Mesenchymal stem cell (in vitro differentiated cells and primary cell): Measurements from ENCODE around the gene ELF3.

Experiments
- DNase-seq: peaks from one replicate; pipeline ENCODE4 v3.0.0-alpha.2; 2013
- H2AFZ ChIP-seq: one replicate; pipeline ENCODE4 v1.6.1; 2013; ENCODE audit warnings: low read depth, mild to moderate bottlenecking, control low read depth, inconsistent platforms, low read length, moderate library complexity
- H2AK5ac ChIP-seq: 2 replicates; pipeline ENCODE4 v1.6.1; 2013; ENCODE audit warnings: low read length, moderate library complexity, mild to moderate bottlenecking, inconsistent platforms; ENCODE audit not compliant: severe bottlenecking
- H2BK120ac ChIP-seq: one replicate; pipeline ENCODE4 v1.6.1; 2013; ENCODE audit warnings: low read depth, mild to moderate bottlenecking, inconsistent platforms, low read length, moderate library complexity
- H2BK12ac ChIP-seq, 2 experiments: one replicate each; pipeline ENCODE4 v1.6.1; 2013; ENCODE audit warnings: inconsistent platforms in 2 of 2, low read length in 2 of 2, mild to moderate bottlenecking in 2 of 2, moderate library complexity in 2 of 2, control low read depth in 1 of 2
- H2BK15ac ChIP-seq: one replicate; pipeline ENCODE4 v1.6.1; 2013; ENCODE audit warnings: mild to moderate bottlenecking, low read depth, inconsistent platforms; ENCODE audit not compliant: poor library complexity, severe bottlenecking
- H2BK5ac ChIP-seq: 2 replicates; pipeline ENCODE4 v1.6.1; 2013; ENCODE audit warnings: low read depth, mild to moderate bottlenecking, low read length, control low read depth, inconsistent platforms; ENCODE audit not compliant: poor library complexity, severe bottlenecking
- H3K14ac ChIP-seq, 2 experiments: one replicate each; pipeline ENCODE4 v1.6.1; 2013; ENCODE audit warnings: inconsistent platforms in 2 of 2, low read length in 2 of 2, control low read depth in 1 of 2, mild to moderate bottlenecking in 1 of 2, moderate library complexity in 1 of 2
- H3K18ac ChIP-seq, 2 experiments: one replicate each; pipeline ENCODE4 v1.6.1; 2013; ENCODE audit warnings: inconsistent platforms in 2 of 2, low read length in 2 of 2, control low read depth in 1 of 2, low read depth in 1 of 2, mild to moderate bottlenecking in 1 of 2
- H3K23ac ChIP-seq, 2 experiments: one replicate each; pipeline ENCODE4 v1.6.1; 2013; ENCODE audit warnings: inconsistent platforms in 2 of 2, low read length in 2 of 2, mild to moderate bottlenecking in 2 of 2, moderate library complexity in 2 of 2, control low read depth in 1 of 2
- H3K27ac ChIP-seq: 2 replicates; pipeline ENCODE4 v1.5.1; 2013; ENCODE audit warnings: mild to moderate bottlenecking, moderate library complexity, low read length, control low read depth, inconsistent platforms; ENCODE audit not compliant: poor library complexity, severe bottlenecking
- H3K27me3 ChIP-seq, 2 experiments: 2 replicates each; pipeline versions ENCODE4 v1.6.1 to v1.7.0; 2013; ENCODE audit warnings: low read length in 2 of 2, mild to moderate bottlenecking in 2 of 2, moderate library complexity in 2 of 2, control low read depth in 1 of 2, inconsistent platforms in 1 of 2; ENCODE audit not compliant: control insufficient read depth in 1 of 2, insufficient read depth in 1 of 2
- H3K36me3 ChIP-seq, 2 experiments: 2 replicates each; pipeline versions ENCODE4 v1.6.1 to v1.7.0; 2013; ENCODE audit warnings: low read length in 2 of 2, control low read depth in 1 of 2, inconsistent platforms in 1 of 2, low read depth in 1 of 2, mild to moderate bottlenecking in 1 of 2; ENCODE audit not compliant: insufficient read depth in 2 of 2, control insufficient read depth in 1 of 2
- H3K4ac ChIP-seq, 2 experiments: one replicate each; pipeline ENCODE4 v1.6.1; 2013; ENCODE audit warnings: inconsistent platforms in 2 of 2, low read length in 2 of 2, mild to moderate bottlenecking in 2 of 2, moderate library complexity in 2 of 2, control low read depth in 1 of 2, low read depth in 1 of 2
- H3K4me1 ChIP-seq: 2 replicates; pipeline ENCODE4 v1.6.1; 2013; ENCODE audit warnings: low read depth, low read length, control low read depth; ENCODE audit not compliant: control insufficient read depth, insufficient read depth
- H3K4me2 ChIP-seq: 2 replicates; pipeline ENCODE4 v1.6.1; 2013; ENCODE audit warnings: low read length, mild to moderate bottlenecking, inconsistent platforms; ENCODE audit not compliant: poor library complexity, severe bottlenecking
- H3K4me3 ChIP-seq, 2 experiments: 2 replicates each; pipeline versions ENCODE4 v1.5.1 to v1.7.0; 2013; ENCODE audit warnings: low read length in 2 of 2, mild to moderate bottlenecking in 2 of 2, control low read depth in 1 of 2, low read depth in 1 of 2; ENCODE audit not compliant: insufficient read depth in 1 of 2
- H3K79me1 ChIP-seq: replicated peaks from 2 replicates; pipeline ENCODE4 v1.6.1; 2013; ENCODE audit warnings: mild to moderate bottlenecking, control low read depth, low read length, inconsistent platforms; ENCODE audit not compliant: poor library complexity, severe bottlenecking
- H3K9ac ChIP-seq: 2 replicates; pipeline ENCODE4 v1.7.0; 2013; ENCODE audit warnings: mild to moderate bottlenecking, low read length, moderate library complexity
- H3K9me3 ChIP-seq: 2 replicates; pipeline ENCODE4 v1.7.0; 2013; ENCODE audit warnings: mild to moderate bottlenecking, low read length; ENCODE audit not compliant: control insufficient read depth
- H4K8ac ChIP-seq: one replicate; pipeline ENCODE4 v1.6.1; 2013; ENCODE audit warnings: inconsistent platforms, mild to moderate bottlenecking, low read length, moderate library complexity
- H4K91ac ChIP-seq: one replicate; pipeline ENCODE4 v1.6.1; 2013; ENCODE audit warnings: mild to moderate bottlenecking, low read length, inconsistent platforms
- WGBS: methylation state at CpG from one replicate; pipeline ENCODE4 v1.1.7; 2013; ENCODE audit warnings: mixed read lengths; 5-methylcytosine and 5-hydroxymethylcytosine counted together

Gene ELF3

GRCh38 chr1:201988601-201989000 is 21.8 kb upstream of the ELF3 start:
- Histone ChIP-seq H2BK120ac (no peak overlapping the region), H3K27me3 (no peaks in the 10 kb centered on the region), H2AK5ac (no peak overlapping the region), H3K36me3 (peaks cover 28 to 47% of the 10 kb centered on the region in 2 experiments), H2AFZ (no peak overlapping the region), H3K18ac (no peak overlapping the region), H3K4me2 (no peak overlapping the region), H3K4me1 (peaks cover 13% of the 10 kb centered on the region), H2BK12ac (no peak overlapping the region), H3K14ac (no peak overlapping the region), H2BK5ac (no peak overlapping the region), H4K91ac (no peak overlapping the region), H2BK15ac (no peak overlapping the region), H3K9me3 (no peaks in the 10 kb centered on the region), H3K9ac (peak overlapping the region; percentile 55), H3K79me1 (peaks cover 17% of the 10 kb centered on the region), H4K8ac (no peak overlapping the region), H3K4ac (no peak overlapping the region), H3K23ac (no peak overlapping the region), H3K4me3 (no peak overlapping the region), H3K27ac (no peak overlapping the region)
- 98% methylated on average over 6 of the region's 7 CpGs for WGBS
- no peak for DNase-seq

GRCh38 chr1:201989354-201990128 is 20.8 kb upstream of the ELF3 start:
- Histone ChIP-seq H3K4me1 (peaks cover 9% of the 10 kb centered on the region), H2BK120ac (no peak overlapping the region), H3K9ac (no peak overlapping the region), H3K27ac (no peak overlapping the region), H2AK5ac (no peak overlapping the region), H3K9me3 (no peaks in the 10 kb centered on the region), H3K4me3 (no peak overlapping the region), H2BK15ac (no peak overlapping the region), H3K23ac (no peak overlapping the region), H3K14ac (no peak overlapping the region), H3K27me3 (no peaks in the 10 kb centered on the region), H2AFZ (no peak overlapping the region), H3K18ac (no peak overlapping the region), H4K8ac (no peak overlapping the region), H2BK5ac (no peak overlapping the region), H3K4me2 (no peak overlapping the region), H3K36me3 (peaks cover 33 to 57% of the 10 kb centered on the region in 2 experiments), H2BK12ac (no peak overlapping the region), H3K4ac (no peak overlapping the region), H3K79me1 (peaks cover 21% of the 10 kb centered on the region), H4K91ac (no peak overlapping the region)
- WGBS: 96% methylated on average over 10 of the region's 10 CpGs
- no peak for DNase-seq

DNA sequence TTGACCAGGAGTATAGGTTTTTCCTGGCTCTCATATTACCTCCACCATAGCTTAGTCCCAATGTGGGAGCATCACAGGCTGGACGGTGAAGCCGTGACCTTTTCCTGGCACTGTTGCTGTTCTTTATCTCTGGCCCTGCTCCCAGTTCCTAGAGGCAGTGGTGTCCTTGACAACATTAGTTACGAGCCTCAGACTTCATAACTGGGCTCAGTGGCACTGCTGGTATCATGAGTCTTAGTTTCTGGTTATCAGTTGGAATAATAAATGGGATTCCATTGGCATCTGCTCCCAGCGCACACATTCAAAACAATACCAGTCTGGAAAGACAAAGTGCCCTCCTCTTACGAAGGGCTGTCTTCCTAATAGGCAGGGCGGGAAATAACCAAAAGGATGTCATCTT is 20.0 kb upstream of the ELF3 start:
- Histone ChIP-seq H3K14ac (no peak overlapping the region), H3K4me1 (peaks cover 3% of the 10 kb centered on the region), H2AK5ac (no peak overlapping the region), H3K9me3 (no peaks in the 10 kb centered on the region), H2BK12ac (no peak overlapping the region), H3K27me3 (no peaks in the 10 kb centered on the region), H3K4ac (no peak overlapping the region), H3K36me3 (peaks cover 35 to 64% of the 10 kb centered on the region in 2 experiments), H3K27ac (no peak overlapping the region), H2BK120ac (no peak overlapping the region), H3K9ac (no peak overlapping the region), H3K18ac (no peak overlapping the region), H2BK5ac (no peak overlapping the region), H2AFZ (no peak overlapping the region), H3K79me1 (peaks cover 21% of the 10 kb centered on the region), H4K91ac (no peak overlapping the region), H3K4me3 (no peak overlapping the region), H4K8ac (no peak overlapping the region), H3K4me2 (no peak overlapping the region), H2BK15ac (no peak overlapping the region), H3K23ac (no peak overlapping the region)
- DNase-seq: no peak
- WGBS: 87% methylated on average over 6 of the region's 6 CpGs

DNA sequence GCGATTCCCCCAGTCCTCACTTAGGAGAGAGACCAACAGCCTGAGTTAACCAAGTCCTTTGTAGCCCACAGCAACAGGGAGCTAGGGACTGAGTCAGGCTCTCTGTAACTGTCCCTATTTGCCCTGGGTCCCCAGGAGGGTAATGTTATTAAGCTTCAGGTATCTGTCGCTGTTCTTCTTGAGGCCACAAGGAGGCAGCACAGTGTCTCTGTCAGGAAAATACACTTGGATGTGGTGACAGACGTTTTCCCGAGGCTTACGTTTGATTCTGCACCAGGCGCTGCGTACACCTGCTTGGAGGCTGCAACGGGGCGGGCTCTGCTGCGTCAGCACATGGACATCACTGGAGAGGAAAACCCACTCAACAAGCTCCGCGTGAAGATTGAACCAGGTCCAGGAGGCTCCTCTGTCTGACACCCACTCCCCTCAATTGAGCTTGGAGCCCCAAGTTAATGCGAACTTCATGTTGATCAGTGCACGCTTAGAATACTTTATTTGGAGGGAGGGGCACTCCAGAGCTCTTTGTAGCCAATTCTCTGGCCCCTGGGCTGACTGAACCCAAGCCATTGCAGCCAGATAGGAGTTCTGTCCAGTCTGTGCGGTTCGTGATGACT is 10.7 kb upstream of the ELF3 start:
- no peak overlapping the region for H3K4ac ChIP-seq
- H3K9ac ChIP-seq: no peak overlapping the region
- no peak overlapping the region for H2BK15ac ChIP-seq
- peaks cover under 1% of the 10 kb centered on the region for H3K4me1 ChIP-seq
- no peak overlapping the region for H3K4me2 ChIP-seq
- H3K9me3 ChIP-seq: no peaks in the 10 kb centered on the region
- no peak overlapping the region for H2BK120ac ChIP-seq
- no peak overlapping the region for H3K23ac ChIP-seq
- no peak overlapping the region for H4K8ac ChIP-seq
- no peak overlapping the region for H3K14ac ChIP-seq
- no peak overlapping the region for H2AFZ ChIP-seq
- no peaks in the 10 kb centered on the region for H3K27me3 ChIP-seq
- 72% methylated on average over 16 of the region's 16 CpGs for WGBS
- H3K79me1 ChIP-seq: peaks cover 7% of the 10 kb centered on the region
- DNase-seq: peak; percentile 69
- H2BK12ac ChIP-seq: no peak overlapping the region
- no peak overlapping the region for H2BK5ac ChIP-seq
- H3K4me3 ChIP-seq: no peak overlapping the region
- no peak overlapping the region for H3K18ac ChIP-seq
- no peak overlapping the region for H4K91ac ChIP-seq
- no peak overlapping the region for H2AK5ac ChIP-seq
- H3K27ac ChIP-seq: no peak overlapping the region
- peaks cover 64 to 87% of the 10 kb centered on the region in 2 experiments for H3K36me3 ChIP-seq
